Skeletal muscle satellite cell (primary cell): ENCODE measurements around the gene FRMD4A.
"Not testable (repeated sequence)": the region's sequence is repeated elsewhere in the genome, so short reads cannot be mapped to it uniquely, and the experiment has no call there.

Experiments used
- H3K27me3 ChIP-seq: 2 replicates; pipeline ENCODE4 v1.7.0; 2013; ENCODE audit warnings: low read length; ENCODE audit not compliant: control insufficient read depth, insufficient read depth
- H3K36me3 ChIP-seq: 2 replicates; pipeline ENCODE4 v1.7.0; 2013; ENCODE audit warnings: mild to moderate bottlenecking, control low read depth, low read length; ENCODE audit not compliant: insufficient read depth
- H3K4me1 ChIP-seq: 2 replicates; pipeline ENCODE4 v1.7.0; 2013; ENCODE audit warnings: low read length; ENCODE audit not compliant: control insufficient read depth, insufficient read depth
- H3K4me2 ChIP-seq: 2 replicates; pipeline ENCODE4 v1.7.0; 2013; ENCODE audit warnings: mild to moderate bottlenecking, low read length
- H3K4me3 ChIP-seq: 2 replicates; pipeline ENCODE4 v1.7.0; 2013; ENCODE audit warnings: low read length
- H3K9ac ChIP-seq: 2 replicates; pipeline ENCODE4 v1.7.0; 2013; ENCODE audit warnings: mild to moderate bottlenecking, low read depth, low read length, moderate library complexity
- H3K9me3 ChIP-seq: replicated peaks from 2 replicates; pipeline ENCODE4 v1.7.0; 2013; ENCODE audit warnings: mild to moderate bottlenecking, control low read depth, low read length

Gene FRMD4A

DNA sequence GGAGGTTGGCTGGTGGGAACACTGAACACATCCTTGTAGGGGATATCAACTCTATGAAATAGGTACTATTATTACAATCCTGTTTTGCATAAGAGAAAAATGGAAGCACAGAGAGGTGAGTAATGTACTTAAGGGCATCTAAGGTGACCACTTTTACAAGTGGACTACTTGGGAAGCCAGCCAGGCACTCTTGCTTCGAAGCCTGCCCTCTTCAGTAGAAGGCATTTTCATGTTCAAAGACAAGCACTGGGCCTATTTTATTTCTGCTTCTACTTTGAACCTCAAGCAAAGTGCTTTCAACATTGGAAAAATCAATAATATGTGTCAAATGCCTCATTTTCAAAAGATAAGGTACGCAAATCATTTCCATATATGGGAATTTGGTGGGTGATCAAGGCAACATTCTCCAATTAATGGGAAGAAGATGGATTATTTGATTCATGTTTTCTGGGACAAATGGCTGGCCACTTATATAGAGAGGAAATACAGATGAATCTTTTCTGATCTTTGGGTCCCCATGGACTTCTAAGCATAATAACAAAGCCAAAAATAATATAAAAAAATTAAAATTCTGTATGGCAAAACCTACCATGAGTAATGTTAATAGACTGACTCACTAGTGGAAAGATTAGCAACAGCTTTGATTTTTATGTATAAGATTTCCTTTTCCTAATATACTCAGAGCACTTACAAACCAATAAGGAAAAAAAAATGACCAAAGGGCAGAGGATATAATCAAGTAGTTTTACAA, 270.2 kb downstream of the FRMD4A start:
- no peak overlapping the region for H3K4me3 ChIP-seq
- no peaks in the 10 kb centered on the region for H3K36me3 ChIP-seq
- no peak overlapping the region for H3K4me2 ChIP-seq
- H3K4me1 ChIP-seq: peaks cover 29% of the 10 kb centered on the region
- H3K9ac ChIP-seq: no peak overlapping the region
- peaks cover 4% of the 10 kb centered on the region for H3K27me3 ChIP-seq
- H3K9me3 ChIP-seq: no peaks in the 10 kb centered on the region

DNA sequence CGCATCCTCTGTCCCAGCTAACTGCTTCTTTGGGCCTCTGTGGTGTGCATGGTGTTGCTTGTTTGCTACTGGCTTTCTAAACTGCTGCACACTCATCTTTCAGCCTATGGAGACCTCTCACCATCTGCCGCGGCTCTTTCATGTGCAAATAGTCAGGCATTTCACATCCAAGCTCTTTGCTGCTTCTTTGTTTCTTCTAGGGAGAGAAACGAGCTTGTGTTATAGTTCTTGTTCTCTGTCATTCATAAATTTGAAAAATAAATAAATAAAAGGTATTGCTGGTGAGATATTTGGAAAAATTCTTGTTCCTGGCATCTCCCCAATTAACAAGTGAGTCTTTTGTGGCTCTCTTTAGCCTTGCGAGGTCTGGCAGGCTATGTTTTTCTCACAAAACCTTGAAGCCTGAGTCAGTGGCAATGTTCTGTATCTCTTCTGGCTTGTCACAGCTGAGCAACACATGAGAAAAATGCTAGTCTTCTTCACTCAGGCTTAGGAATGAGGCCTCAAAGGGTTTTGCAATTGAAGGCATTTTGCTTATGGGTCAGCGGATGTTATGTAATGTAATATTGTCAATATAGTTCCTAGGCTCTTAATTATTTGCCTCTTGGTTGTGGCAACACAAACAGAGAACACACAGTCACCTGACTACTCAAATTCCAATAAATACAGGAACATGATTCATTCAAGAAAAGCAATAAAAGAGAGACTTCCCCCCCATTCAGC, 274.0 kb downstream of the FRMD4A start:
- Histone ChIP-seq H3K27me3 (peaks cover under 1% of the 10 kb centered on the region), H3K9ac (peak overlapping the region; percentile 75), H3K9me3 (no peaks in the 10 kb centered on the region)

DNA sequence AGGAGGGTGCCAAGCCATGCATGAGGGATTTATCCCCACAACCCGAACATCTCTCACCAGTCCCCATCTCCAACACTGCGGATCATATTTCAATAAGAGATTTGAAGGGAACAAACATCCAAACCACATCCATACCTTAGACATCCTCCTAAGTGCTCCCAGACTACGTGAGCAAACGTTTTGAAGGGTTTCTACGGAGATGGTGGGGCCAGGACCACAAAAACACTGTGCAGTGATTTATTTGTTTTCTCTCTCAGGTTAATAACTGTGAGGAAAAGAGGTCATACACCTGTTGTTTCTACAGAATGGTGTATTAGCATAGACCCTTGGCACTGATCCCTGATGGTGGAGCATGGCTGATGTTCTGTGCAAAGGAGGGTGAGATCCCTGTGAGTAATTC, 277.8 kb downstream of the FRMD4A start:
- Histone ChIP-seq H3K9ac (no peak overlapping the region), H3K4me3 (no peak overlapping the region), H3K27me3 (peaks cover 3% of the 10 kb centered on the region), H3K4me1 (peaks cover 14% of the 10 kb centered on the region), H3K36me3 (no peaks in the 10 kb centered on the region), H3K4me2 (no peak overlapping the region), H3K9me3 (no peaks in the 10 kb centered on the region)

More for the DNA sequence above, 274.0 kb downstream of the FRMD4A start:
- H3K4me3 ChIP-seq: no peak overlapping the region
- no peaks in the 10 kb centered on the region for H3K36me3 ChIP-seq
- H3K4me1 ChIP-seq: peaks cover 26% of the 10 kb centered on the region
- H3K4me2 ChIP-seq: peak overlapping the region; percentile 41

DNA sequence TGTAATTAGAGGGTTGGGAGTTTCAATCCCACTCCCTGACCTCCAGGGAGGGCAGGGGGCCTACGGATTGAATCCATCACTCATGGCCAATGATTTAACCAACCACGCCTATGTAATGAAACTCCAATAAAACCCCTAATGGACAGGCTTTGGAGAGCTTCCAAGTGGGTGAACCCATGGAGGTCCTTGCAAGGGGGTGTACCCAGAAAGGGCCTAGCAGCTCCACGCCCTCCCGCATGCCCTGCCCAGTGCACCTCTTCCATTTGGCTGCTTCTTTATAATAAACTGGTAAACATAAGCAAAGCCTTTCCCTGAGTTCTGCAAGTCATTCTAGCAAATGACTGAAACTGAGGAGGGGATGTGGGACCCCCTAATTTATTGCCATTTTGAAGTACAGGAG, 280.1 kb downstream of the FRMD4A start:
- Histone ChIP-seq H3K9ac (no peak overlapping the region), H3K9me3 (no peaks in the 10 kb centered on the region), H3K4me3 (no peak overlapping the region), H3K27me3 (peaks cover 3% of the 10 kb centered on the region), H3K4me1 (no peaks in the 10 kb centered on the region), H3K36me3 (no peaks in the 10 kb centered on the region), H3K4me2 (no peak overlapping the region)

DNA sequence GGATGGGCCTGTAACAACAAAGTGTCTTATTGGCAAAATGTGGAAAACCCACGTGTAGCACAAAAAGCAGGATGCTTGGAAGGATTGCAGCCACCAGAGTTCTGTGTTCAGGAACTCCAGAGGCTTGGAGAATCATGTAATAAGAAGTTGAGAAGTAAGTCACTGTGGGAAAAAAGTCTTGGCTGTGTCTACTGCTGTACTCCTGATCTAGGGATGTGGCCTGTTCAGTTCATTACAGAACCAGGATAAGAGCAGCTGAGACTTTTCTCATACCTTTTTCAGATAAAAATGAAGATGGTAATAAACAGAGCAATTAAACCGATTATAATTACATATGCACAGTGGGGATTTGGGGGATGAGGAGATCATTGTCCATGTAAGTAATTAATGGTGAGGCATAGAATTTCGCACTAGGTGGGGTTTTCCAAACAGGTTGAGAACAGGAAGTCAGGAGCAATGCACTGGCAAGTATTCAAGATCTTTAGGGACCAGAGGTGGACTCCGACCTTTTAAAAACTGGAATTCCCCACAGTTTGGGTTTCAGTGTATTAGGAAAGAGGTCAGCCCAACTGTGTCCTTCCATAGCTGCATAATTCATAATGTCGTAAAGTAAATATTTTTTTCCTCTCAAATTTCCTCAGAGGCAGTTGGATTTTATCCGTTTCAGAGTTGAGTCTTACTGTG, 281.7 kb downstream of the FRMD4A start:
- H3K9me3 ChIP-seq: no peaks in the 10 kb centered on the region
- peaks cover 3% of the 10 kb centered on the region for H3K27me3 ChIP-seq
- no peak overlapping the region for H3K4me3 ChIP-seq
- no peaks in the 10 kb centered on the region for H3K4me1 ChIP-seq
- H3K9ac ChIP-seq: no peak overlapping the region
- no peaks in the 10 kb centered on the region for H3K36me3 ChIP-seq
- no peak overlapping the region for H3K4me2 ChIP-seq

DNA sequence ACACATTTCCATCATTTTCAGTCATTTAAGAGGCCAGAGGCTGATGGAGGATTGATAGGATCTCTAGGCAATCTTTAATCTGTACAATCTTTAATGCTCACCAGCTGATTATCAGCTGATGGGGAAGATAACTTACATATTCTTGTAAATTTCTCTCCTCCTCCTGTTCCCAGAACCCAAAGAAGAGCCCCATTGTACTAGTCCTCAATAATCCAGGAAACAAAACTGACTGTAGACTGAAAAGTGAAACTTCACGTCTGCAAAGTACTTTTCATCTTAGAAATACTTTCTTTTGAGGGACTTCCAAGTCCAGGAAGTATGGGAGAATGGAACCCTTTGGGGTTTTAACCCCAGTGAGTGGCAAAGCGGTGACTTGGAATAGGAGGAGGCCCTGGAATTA, 283.3 kb downstream of the FRMD4A start:
- Histone ChIP-seq H3K4me2 (no peak overlapping the region), H3K9ac (no peak overlapping the region), H3K36me3 (no peaks in the 10 kb centered on the region), H3K9me3 (no peaks in the 10 kb centered on the region), H3K4me1 (no peaks in the 10 kb centered on the region), H3K4me3 (no peak overlapping the region), H3K27me3 (peaks cover 3% of the 10 kb centered on the region)

DNA sequence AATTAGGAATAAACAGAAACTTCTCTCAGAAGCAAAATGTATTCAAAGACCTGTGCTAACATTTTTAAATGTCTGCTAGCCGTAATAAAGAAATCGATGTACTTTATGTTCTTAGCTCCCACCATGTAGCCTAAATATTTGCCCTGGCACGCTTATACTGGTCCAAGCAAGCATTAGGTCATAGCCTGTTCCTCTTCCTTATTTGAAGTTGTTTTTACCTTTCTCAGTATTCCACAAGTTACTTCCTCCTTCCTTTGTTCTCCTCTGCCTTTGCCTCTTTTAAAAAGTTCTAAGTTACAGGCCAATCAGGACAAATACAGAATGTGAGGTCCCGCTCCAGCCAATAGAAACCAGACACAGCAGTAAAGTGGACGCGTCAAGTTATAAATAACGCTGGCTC, 288.7 kb downstream of the FRMD4A start:
- peaks cover 16% of the 10 kb centered on the region for H3K4me1 ChIP-seq
- not testable (repeated sequence) for H3K9ac ChIP-seq, H3K27me3 ChIP-seq, H3K9me3 ChIP-seq, H3K4me2 ChIP-seq, H3K4me3 ChIP-seq, H3K36me3 ChIP-seq

DNA sequence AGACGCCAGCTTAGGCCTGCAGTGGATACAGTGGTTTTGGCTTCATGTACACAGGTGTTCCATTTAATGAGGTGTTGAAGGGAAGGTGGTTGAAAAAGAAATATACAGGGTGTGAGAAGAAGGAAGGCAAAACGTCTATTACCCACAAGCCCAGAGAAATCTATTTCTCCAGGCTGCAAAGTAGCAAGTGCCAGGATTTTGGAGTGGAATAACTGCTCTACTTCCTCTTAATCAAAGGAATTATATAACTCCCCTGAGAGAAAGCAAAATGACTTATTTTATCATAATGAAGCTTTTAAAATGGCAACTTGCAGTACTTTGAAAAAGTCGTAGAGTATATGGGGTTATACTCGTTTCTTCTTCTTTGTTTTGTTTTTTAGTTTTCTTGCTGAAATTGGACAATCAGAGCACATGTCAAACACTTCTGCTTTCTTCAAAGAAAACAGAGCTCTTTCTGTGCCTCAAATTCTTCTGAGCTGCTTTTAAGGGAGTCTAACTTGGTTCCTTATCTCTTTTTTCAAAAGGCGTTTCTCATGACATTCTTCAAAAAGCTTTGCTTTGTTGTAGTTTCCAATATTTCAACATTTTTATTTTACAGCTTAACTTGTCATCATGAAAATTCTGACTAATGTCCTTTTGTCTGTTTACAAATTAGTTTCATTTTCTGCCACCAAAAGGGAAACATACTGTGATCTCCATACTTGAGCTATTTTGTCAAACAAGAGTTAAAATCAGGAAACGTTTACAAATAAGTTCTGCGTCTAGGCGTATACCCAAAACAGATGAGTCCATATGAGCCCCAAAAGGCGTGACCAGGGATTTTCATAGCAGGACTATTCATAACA, 289.7 kb downstream of the FRMD4A start:
- H3K4me2 ChIP-seq: peak overlapping the region; percentile 24
- no peaks in the 10 kb centered on the region for H3K36me3 ChIP-seq
- H3K4me1 ChIP-seq: peaks cover 16% of the 10 kb centered on the region
- H3K4me3 ChIP-seq: no peak overlapping the region
- H3K27me3 ChIP-seq: no peaks in the 10 kb centered on the region
- peak overlapping the region; percentile 32 for H3K9ac ChIP-seq
- no peaks in the 10 kb centered on the region for H3K9me3 ChIP-seq

DNA sequence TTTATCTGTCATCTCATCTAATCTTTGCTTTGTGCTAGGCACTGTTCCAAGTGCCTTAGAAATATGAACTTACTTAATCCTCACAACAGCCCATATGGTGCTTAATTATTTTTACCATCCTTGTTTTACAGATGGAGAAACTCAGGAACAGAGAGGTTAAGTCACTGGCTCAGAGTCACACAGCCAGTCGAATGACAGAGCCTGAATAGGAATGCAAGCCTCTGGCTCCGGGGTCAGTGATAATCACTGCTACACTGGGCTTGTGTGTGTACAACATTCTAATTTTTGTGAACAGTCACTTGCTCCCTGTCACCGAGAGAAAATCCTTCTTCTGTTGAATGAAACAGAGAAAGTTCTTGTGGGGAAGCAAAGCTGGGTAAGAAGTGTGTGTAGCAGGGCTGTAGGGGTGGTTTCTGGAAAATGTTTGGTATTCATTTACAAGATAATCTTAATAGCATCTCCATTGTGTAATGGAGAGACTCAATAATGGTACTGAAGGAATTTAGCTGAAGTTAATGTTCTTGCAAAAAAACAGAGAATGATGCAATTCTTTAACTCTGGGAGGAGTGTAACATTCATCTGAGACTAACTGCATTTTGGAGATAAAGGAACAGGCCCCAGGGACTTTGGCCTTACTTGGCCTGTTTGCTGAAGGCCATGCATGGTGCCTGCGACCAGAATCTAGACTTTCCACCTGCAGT, 290.6 kb downstream of the FRMD4A start:
- Histone ChIP-seq H3K36me3 (no peaks in the 10 kb centered on the region), H3K4me1 (peaks cover 16% of the 10 kb centered on the region), H3K27me3 (no peaks in the 10 kb centered on the region), H3K4me3 (no peak overlapping the region), H3K9me3 (no peaks in the 10 kb centered on the region), H3K9ac (peak overlapping the region; percentile 32), H3K4me2 (no peak overlapping the region)

DNA sequence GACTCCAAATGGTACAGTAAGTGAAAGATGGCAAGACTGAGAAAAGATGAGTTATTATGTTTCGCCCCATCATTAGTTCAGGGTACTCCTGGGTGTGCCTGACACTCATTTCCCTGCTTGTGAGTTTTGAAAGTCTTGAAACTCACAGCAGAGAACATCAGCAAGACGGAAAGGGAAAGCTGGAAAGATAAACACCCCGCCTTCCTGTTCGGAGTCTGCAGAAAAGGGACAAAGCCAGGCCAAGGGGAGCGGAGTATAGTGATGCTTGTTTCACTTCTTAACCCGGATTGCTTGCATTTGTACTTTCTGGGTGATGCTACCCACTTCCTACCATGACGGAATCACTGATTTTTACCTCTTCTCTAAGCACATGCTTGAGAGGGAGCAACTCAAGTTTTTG, 294.5 kb downstream of the FRMD4A start:
- Histone ChIP-seq H3K4me2 (no peak overlapping the region), H3K4me1 (peaks cover 8% of the 10 kb centered on the region), H3K9ac (no peak overlapping the region), H3K9me3 (no peaks in the 10 kb centered on the region), H3K4me3 (no peak overlapping the region), H3K36me3 (no peaks in the 10 kb centered on the region), H3K27me3 (no peaks in the 10 kb centered on the region)
